ENCODE results near the gene HYAL2.
A peak's percentile ranks its signal among the peaks of the same experiment; 100 is the strongest.

- peak; percentile 61 for TF ChIP-seq CTCF (IDR thresholded peaks at IDR 0.05; ENCODE audit: borderline replicate concordance, extremely low read depth, low read length, poor library complexity, severe bottlenecking)
- no peak for TF ChIP-seq EZH2 (IDR thresholded peaks at IDR 0.05; ENCODE audit: borderline replicate concordance, low read depth, low read length, severe bottlenecking)
Measured at GRCh38 chr3:50321336-50322114, 1.0 kb downstream of the HYAL2 start.
